Gastrocnemius medialis (tissue), 4 donors: Measurements from ENCODE around the gene G6PD.

ENCODE experiments used
- POLR2A ChIP-seq, 2 donors: fragments of 450-650 bp; IDR thresholded peaks; one replicate each; pipeline ENCODE4 v1.6.1; 2017; ENCODE audit warnings: antibody characterized with exemption in 2 of 2, mild to moderate bottlenecking in 2 of 2, moderate library complexity in 2 of 2
- TF ChIP-seq, protein P1 (sequence below), 5 experiments: fragments of 450-650 bp in 3 of 5; fragments of 200-600 bp in 2 of 5; sonication (generic) in 2 of 5; IDR thresholded peaks in 4 of 5; conservative IDR thresholded peaks in 1 of 5; 1 replicate in 4 of 5; 2 replicates in 1 of 5; pipeline ENCODE4 v1.5.1; 2016 to 2019; ENCODE audit warnings: antibody characterized with exemption in 5 of 5, mild to moderate bottlenecking in 3 of 5, moderate library complexity in 3 of 5

DNA sequence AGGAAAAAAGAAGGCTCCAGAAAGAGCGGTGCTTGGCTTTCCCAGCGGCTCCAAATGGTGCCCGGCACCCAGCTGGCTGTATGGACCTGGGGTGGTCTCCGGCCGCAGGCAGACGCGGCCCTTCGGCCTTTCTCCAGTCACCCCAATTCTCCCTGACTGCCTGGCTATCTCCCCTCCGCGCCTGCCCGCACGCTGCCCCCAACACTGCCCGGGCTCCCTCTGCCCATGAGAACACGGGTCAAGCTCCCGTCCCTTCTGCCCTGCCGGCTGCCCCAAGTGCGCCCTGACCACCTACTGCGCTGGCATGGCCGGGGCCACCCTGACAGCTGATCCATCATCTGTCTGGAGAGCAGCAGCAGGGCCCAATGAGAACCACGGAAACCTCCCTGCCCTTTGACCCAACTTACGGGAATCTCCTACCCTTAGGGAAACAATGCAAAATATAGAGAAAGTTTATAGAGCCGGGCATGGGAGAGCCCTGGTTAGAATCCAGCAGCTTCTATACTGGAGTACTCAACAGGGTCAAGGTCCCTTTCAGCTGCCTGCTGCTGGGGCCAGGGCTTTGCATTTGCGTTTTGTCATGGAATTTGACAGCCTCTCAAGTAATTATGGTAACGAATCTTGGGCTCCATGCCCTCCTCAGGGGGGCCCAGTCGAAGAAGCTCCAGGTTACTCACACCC lies 29.4 kb downstream of the G6PD start:
- TF ChIP-seq, protein P1, sequence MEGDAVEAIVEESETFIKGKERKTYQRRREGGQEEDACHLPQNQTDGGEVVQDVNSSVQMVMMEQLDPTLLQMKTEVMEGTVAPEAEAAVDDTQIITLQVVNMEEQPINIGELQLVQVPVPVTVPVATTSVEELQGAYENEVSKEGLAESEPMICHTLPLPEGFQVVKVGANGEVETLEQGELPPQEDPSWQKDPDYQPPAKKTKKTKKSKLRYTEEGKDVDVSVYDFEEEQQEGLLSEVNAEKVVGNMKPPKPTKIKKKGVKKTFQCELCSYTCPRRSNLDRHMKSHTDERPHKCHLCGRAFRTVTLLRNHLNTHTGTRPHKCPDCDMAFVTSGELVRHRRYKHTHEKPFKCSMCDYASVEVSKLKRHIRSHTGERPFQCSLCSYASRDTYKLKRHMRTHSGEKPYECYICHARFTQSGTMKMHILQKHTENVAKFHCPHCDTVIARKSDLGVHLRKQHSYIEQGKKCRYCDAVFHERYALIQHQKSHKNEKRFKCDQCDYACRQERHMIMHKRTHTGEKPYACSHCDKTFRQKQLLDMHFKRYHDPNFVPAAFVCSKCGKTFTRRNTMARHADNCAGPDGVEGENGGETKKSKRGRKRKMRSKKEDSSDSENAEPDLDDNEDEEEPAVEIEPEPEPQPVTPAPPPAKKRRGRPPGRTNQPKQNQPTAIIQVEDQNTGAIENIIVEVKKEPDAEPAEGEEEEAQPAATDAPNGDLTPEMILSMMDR (IDR thresholded peaks at IDR 0.05 in 4 of 5, conservative IDR thresholded peaks at IDR 0.05 in 1 of 5) = no peak
- TF ChIP-seq POLR2A (IDR thresholded peaks at IDR 0.05) = no peak
